ENCODE measurements around the gene SPHK2. TPM values are rescaled to one million over a fixed set of nuclear protein-coding genes. Genes with fewer than 3 reads are reported as not detected.

The SPHK2 gene
- total RNA-seq, 2 donors from 2014 or later = 99.5 to 114 TPM

GRCh38 chr19:48642862-48643261 lies 23.6 kb downstream of the SPHK2 start:
- 85 to 92% methylated on average over 4 to 5 of the region's 5 CpGs for WGBS, 2 experiments (ENCODE audit: insufficient coverage in 1 of 2, insufficient read length in 1 of 2)
- Mint-ChIP-seq H3K36me3 (ENCODE audit: low read depth) (peaks cover 25% of the 10 kb centered on the region), H3K4me3 (no peak overlapping the region), H3K27ac (no peak overlapping the region), H3K9me3 (peaks cover 2% of the 10 kb centered on the region), H3K27me3 (ENCODE audit: insufficient read depth) (peaks cover 31% of the 10 kb centered on the region), H3K4me1 (peaks cover 21% of the 10 kb centered on the region)
- no peaks in the 10 kb centered on the region for H3K36me3 ChIP-seq (ENCODE audit: control insufficient read depth, insufficient read depth, low read length)
- H3K27me3 ChIP-seq (ENCODE audit: control insufficient read depth, insufficient read depth, low read length, poor library complexity, severe bottlenecking) = no peaks in the 10 kb centered on the region
- no peak overlapping the region for H3K27ac ChIP-seq (ENCODE audit: low read depth, low read length)
- no peak overlapping the region for H3K9ac ChIP-seq (ENCODE audit: extremely low read depth, low read length, poor library complexity, severe bottlenecking)
- no peaks in the 10 kb centered on the region for H3K9me3 ChIP-seq (ENCODE audit: control insufficient read depth, low read length)
- no peak overlapping the region for H3K4me3 ChIP-seq (ENCODE audit: low read length)
- TF ChIP-seq CTCF (conservative IDR thresholded peaks at IDR 0.05) = no peak
- no peaks in the 10 kb centered on the region for H3K4me1 ChIP-seq (ENCODE audit: control insufficient read depth, insufficient read depth, low read length)
- DNase-seq = no peak

DNA sequence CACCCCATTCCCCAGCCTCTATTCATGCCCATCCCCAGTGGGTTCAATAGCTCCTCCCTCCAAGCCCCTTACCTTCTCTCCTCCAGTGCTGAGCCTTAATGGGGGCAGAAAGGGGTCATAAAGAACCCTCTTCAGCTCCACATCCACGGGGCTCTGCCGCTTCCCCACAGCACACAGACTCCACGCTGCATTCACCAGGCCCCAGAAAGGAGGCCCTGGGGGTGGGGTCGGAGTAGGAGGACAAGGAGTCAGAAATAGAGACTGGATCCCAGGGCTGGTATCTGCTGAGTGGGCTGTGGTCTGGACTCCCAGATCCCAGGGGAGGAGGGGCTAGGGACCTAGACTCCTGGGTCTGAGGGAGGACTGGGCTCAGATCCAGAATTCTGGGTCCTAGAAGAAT lies 25.0 kb downstream of the SPHK2 start:
- WGBS, 2 experiments (ENCODE audit: insufficient coverage in 1 of 2, insufficient read length in 1 of 2) = 67 to 87% methylated on average over 3 to 4 of the region's 4 CpGs
- no peaks in the 10 kb centered on the region for H3K4me1 ChIP-seq (ENCODE audit: control insufficient read depth, insufficient read depth, low read length)
- TF ChIP-seq CTCF (conservative IDR thresholded peaks at IDR 0.05) = no peak
- H3K36me3 ChIP-seq (ENCODE audit: control insufficient read depth, insufficient read depth, low read length) = no peaks in the 10 kb centered on the region
- H3K9ac ChIP-seq (ENCODE audit: extremely low read depth, low read length, poor library complexity, severe bottlenecking) = no peak overlapping the region
- Mint-ChIP-seq H3K4me3 (peak overlapping the region; percentile 76), H3K27me3 (ENCODE audit: insufficient read depth) (peaks cover 19% of the 10 kb centered on the region), H3K9me3 (no peaks in the 10 kb centered on the region), H3K36me3 (ENCODE audit: low read depth) (peaks cover 19% of the 10 kb centered on the region), H3K27ac (no peak overlapping the region), H3K4me1 (peaks cover 12% of the 10 kb centered on the region)
- H3K27me3 ChIP-seq (ENCODE audit: control insufficient read depth, insufficient read depth, low read length, poor library complexity, severe bottlenecking) = no peaks in the 10 kb centered on the region
- DNase-seq = no peak
- peak overlapping the region; percentile 86 for H3K4me3 ChIP-seq (ENCODE audit: low read length)
- H3K27ac ChIP-seq (ENCODE audit: low read depth, low read length) = no peak overlapping the region
- no peaks in the 10 kb centered on the region for H3K9me3 ChIP-seq (ENCODE audit: control insufficient read depth, low read length)

DNA sequence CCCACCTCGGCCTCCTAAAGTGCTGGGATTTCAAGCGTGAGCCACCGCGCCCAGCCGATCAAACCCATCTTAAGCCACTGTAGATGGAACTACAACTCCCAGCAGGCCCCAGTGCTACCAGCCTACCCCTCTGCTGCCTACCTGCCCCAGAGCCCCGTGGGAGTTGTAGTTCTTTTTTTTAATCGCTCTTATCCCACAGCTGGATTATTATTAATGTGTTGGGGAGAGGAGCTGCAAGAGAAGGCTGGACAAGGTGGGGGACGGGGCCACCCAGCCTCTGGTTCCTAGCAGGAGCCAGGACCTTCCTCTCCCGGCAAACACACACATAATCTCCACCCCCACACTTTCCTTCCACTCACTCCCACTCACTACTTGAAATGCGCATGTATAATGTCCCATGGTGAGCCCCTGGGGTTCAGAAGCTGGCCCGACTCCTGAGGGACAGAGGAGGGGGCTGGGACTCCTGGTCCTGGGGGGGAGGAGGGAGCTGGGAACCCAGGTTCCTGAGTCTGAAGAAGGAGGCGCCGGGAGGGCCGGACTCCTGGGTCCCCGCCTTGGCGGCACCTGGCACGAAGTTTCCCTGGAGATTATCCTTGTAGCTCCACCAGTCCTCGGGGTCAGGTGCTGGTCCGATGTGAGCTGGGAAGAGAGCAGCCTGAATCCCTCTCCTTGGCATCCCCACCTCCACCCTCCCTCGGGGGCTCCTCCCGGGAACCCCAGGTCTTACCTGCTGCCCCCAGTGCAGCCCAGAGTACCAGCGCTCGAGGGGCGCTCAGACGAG lies 25.7 kb downstream of the SPHK2 start:
- 0 to 4% methylated on average over 9 to 23 of the region's 25 CpGs for WGBS, 2 experiments (ENCODE audit: insufficient coverage in 1 of 2, insufficient read length in 1 of 2)
- peak overlapping the region; percentile 87 for H3K27ac Mint-ChIP-seq
- no peaks in the 10 kb centered on the region for H3K36me3 ChIP-seq (ENCODE audit: control insufficient read depth, insufficient read depth, low read length)
- no peak for TF ChIP-seq CTCF (conservative IDR thresholded peaks at IDR 0.05)
- peaks cover 15% of the 10 kb centered on the region for H3K36me3 Mint-ChIP-seq (ENCODE audit: low read depth)
- no peaks in the 10 kb centered on the region for H3K9me3 Mint-ChIP-seq
- peak overlapping the region; percentile 40 for H3K9ac ChIP-seq (ENCODE audit: extremely low read depth, low read length, poor library complexity, severe bottlenecking)
- H3K9me3 ChIP-seq (ENCODE audit: control insufficient read depth, low read length) = no peaks in the 10 kb centered on the region
- no peaks in the 10 kb centered on the region for H3K4me1 ChIP-seq (ENCODE audit: control insufficient read depth, insufficient read depth, low read length)
- H3K27me3 Mint-ChIP-seq (ENCODE audit: insufficient read depth) = peaks cover 12% of the 10 kb centered on the region
- H3K4me3 ChIP-seq (ENCODE audit: low read length) = peak overlapping the region; percentile 86
- H3K4me1 Mint-ChIP-seq = peaks cover 8% of the 10 kb centered on the region
- H3K27ac ChIP-seq (ENCODE audit: low read depth, low read length) = no peak overlapping the region
- peak; percentile 90 for DNase-seq
- peak overlapping the region; percentile 76 for H3K4me3 Mint-ChIP-seq
- H3K27me3 ChIP-seq (ENCODE audit: control insufficient read depth, insufficient read depth, low read length, poor library complexity, severe bottlenecking) = no peaks in the 10 kb centered on the region

Data from endodermal cell (in vitro differentiated cells).